Fibroblast of skin of left biceps (primary cell): ENCODE data around the gene TCTA.

Source experiments
- DNase-seq, 2 experiments: peaks; one replicate each; pipeline ENCODE4 v3.0.0-alpha.2; 2013; ENCODE audit warnings: low read depth in 2 of 2

Gene TCTA

GRCh38 chr3:49410846-49411534 is 1.2 kb upstream of the TCTA start:
- no peak for DNase-seq

DNA sequence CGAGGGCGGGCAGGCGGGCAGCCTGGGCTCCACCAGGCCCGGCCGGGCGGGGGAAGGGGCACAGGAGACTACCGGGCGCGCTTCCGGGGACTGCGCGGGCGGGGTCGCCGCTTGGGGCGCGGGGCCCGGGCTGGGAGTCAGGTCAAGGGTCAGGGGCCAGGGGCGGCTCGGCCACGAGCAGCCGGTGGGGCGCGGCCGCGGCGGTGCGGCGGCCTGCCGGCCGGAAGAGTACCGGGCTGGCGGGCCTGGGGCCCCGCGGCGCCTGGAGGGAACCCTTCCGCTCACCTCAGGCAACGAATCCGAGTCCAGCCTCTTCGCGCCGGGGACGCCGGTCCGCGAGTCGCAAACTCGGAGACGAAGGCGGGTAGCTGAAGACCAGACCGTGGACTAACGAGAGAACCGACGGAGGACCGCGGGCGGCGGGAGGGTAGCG is 672 bp upstream of the TCTA start:
- no peak for DNase-seq

- no peak for DNase-seq
Observed at GRCh38 chr3:49412632-49413337, 562 bp downstream of the TCTA start.

GRCh38 chr3:49413338-49413734 is 1.1 kb downstream of the TCTA start:
- no peak for DNase-seq

GRCh38 chr3:49414753-49415152 is 2.5 kb downstream of the TCTA start:
- no peak for DNase-seq

DNA sequence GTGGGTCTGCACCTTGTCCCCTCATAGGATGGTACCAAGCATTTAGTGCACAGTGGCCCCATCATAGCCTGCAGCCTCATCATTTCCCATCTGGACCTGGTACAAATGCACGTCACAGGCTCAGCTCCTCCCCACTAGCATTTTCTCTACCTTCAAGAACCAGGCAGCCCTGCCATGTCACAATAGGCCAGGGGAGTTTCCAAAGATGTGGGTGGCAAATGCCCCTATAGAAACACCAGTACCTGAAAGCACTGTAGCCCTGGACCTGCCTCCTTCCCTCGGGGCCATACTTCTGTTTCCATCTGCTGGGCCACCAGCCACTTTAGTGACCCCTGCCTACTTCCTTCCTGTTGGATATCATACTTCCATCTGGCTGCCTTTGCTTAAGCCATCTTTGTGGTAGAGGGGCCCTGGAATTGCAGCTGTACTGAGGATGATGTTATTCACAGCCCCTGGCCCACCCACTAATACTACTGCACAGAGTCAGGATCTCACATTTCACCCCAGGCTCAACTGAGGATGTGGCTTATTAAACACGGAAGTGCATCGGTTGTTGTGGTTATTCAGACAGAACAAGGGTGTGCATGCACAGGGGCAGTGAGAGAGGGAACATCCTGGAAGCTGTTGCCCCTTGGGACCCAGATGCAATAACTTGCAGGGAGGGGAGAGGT is 3.8 kb downstream of the TCTA start:
- no peak for DNase-seq

DNA sequence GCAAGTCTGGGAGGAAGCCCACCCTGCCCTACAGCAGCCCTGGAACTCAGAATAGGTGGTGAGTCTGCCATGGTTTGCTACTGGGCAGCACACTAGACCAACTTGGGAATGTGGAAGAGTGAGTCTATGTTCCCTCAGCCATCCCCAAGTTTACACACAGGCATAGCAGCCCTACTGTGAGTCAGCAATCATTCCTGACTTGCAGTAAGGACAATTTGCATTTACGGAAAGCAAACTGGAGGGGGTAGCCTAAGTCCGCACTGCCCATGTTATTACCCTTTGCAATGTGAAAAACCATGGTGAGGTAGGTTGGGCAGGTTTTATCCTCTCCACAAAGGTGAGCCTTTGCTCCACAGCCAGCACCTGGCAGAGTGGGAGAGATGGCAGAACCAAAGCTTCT is 4.6 kb downstream of the TCTA start:
- DNase-seq, result no peak

- DNase-seq, result no peak
Observed at GRCh38 chr3:49417516-49418120, 5.4 kb downstream of the TCTA start.

DNA sequence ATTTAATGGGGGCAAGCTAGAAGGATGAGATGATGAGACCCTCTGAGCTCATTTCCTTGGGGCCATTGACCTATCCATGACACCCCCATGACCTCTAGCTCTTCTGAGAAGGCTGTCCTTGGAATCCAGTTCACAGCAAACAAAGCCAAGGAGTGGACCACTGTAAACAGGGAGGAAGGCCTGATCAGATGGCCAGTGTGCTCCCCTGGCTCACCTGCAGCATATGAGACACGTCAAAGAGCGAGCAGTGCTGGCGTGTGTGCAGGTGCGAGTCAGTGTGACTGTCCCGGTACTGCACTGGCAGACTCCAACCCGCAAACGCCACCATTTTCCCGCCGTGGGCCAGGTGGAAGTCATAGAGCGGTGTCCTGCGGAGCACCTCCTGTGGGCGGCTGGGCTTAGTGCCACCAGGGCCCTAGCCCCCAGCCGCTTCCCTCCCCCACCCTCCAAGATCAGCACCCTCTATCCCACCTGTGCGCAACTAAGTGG is 9.7 kb downstream of the TCTA start:
- no peak for DNase-seq

DNA sequence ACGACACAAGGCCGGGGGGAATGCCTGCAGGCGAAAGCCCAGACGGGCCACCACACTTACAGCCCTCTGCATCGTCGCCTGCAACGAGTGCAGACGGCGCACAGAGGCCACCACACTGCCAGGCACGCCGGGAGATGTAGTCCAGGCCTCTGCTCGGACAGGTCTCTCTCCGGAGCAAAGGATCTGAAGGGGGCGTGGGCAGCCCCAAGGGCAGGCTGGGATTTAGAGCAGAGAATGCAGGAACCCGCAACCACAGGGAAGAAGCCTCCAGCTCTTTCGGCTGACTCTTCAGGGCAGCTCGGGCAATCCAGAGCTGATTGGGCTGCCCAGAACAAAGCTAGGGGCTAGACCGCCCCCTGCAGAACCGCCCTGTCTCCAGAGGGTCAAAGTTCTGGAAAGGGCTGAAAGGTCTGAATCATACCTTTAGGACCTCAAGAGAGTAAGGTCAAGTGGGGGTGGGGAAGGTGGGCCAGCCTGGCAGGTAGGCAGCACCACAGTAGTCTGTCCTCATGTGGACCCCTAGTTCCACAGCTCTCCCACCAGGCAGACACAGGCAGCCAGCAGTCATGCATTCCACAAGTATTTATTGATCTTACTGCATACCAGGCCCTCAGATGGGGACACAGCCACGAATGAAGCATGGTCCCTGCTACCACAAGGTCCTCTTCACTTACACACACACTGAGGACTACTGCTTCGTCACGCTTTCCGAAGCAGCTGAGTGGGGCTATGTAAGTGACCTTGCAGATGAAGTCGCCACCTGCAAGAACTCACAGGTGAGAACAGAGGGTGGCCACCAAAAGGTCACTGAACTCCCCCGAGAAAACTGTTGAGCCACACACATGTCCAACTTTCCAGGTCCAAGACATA is 10.4 kb downstream of the TCTA start, which contains the start of gene AMT:
AMT (minus strand) TSS at position 95 of the 870 bp plus-strand sequence; CDS start at position 72, 23 bp downstream.
- DNase-seq, result no peak

DNA sequence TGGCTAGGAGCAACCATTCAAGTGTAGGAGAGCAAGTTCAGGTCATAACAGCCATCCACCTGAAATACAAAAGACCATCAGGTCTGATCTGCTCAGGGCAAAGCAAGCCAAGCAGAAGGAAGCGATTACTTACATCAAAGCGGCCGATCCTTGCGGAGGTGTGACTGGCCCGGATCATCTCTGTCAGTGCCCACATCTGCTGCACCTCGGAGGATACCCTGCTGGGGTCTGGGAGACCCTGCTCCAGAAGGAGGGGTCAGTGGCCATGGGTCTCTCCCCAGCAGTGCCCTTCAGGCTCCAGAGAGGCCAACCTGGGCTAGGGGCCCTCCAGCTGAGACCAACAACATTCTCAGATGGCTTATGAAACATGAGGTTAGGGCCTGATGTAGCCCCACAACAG is 12.6 kb downstream of the TCTA start:
- DNase-seq, result no peak

- DNase-seq, result no peak
Observed at GRCh38 chr3:49427586-49427985, 15.4 kb downstream of the TCTA start.

DNA sequence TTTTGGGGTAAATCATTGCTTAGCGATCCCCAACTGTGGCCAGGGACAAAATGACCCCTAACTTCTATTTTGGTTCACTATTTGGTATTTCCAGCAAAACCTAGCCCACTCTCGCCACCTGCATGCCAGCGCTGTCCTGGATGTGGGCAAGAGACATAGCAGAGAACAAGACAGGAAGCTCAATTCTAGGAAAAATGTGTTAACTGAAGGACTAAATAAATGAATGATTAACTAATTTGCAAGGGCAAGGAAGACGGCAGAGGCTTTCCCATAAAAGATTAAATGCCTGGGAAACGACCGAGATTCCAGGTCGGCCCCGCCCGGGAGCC is 16.5 kb downstream of the TCTA start:
- DNase-seq, result no peak

DNA sequence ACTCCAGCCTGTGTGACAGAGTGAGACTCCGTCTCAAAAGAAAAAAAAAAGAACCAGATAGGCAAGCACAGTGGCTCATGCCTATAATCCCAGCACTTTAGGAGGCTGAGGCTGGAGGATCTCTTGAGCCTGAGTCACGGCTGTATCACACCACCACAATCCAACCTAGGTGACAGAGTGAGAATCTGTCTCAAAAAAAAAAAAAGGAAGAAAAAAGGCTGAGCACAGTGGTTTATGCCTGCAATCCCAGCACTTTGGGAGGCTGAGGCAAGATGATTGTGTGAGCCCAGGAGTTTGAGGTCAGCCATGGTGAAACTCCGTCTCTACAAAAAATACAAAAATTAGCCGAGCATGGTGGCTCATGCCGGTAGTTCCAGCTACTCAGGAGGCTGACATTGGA is 22.5 kb downstream of the TCTA start:
- no peak for DNase-seq

DNA sequence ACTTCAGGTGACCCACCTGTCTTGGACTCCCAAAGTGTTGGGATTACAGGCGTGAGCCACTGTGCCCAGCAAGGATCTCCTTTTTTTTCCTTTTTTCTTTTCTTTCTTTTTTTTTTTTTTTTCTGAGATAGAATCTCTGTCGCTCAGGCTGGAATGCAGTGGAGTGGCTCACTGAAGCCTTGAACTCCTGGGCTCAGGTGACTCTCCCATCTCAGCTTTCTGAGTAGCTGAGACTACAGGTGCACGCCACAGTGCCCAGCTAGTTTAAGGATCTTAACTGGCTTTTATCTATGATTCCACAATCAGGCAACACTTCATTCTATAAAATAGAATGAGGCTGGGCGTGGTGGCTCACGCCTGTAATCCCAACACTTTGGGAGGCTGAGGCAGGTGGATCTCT is 33.2 kb downstream of the TCTA start:
- no peak for DNase-seq

DNA sequence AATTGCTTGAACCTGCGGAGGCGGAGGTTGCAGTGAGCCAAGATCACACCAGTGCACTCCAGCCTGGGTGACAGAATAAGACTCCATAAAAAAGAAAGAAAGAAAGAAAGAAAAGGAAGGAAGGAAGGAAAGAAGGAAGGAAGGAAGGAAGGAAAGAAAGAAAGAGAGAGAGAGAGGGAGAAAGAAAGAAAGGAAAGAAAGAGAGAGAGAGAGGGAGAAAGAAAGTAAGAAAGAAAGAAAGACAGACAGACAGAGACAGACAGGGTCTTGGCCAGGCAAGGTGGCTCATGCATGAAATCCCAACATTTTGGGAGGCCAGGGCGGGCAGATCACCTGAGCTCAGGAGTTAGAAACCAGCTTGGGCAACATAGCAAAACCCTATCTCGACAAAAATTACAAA is 41.4 kb downstream of the TCTA start:
- no peak for DNase-seq

- no peak for DNase-seq
Observed at GRCh38 chr3:49454458-49454857, 42.2 kb downstream of the TCTA start.

DNA sequence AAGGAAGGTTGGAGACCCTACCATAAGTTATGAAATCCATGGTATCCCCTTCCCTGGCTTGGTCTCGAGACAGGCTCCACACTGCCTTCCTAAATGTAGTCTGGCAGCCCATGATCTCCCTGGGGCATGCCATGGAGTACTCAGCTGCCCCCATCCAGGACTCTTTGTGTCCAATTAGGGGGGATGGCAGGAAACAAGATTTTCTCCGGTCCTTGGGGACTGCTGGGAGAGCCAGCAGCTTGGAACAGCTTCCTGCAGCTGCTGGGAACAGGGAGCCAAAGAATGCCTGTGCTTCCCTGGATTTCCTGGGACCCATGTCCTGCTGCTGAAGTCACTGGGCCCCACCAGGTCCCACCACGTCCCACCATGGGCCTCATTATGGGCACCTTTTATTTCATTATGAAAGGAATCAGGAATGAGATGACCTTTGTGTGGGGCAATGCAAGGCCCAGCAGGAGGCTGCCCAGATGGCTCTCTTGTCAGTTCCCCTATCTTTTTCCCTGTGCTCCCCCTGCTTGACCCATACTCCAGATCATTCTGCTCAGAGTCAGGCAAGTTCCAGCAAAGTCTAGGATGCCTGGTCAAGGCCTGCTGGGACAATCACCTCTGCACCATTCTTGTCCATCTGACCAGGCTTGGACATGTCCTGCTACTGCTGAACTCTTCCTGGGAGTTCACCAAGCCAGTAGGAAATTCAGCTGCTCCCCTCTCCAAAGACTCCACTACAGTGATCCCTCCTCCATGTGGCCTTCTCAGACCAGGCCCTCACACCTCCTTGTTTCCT is 42.9 kb downstream of the TCTA start:
- no peak for DNase-seq

DNA sequence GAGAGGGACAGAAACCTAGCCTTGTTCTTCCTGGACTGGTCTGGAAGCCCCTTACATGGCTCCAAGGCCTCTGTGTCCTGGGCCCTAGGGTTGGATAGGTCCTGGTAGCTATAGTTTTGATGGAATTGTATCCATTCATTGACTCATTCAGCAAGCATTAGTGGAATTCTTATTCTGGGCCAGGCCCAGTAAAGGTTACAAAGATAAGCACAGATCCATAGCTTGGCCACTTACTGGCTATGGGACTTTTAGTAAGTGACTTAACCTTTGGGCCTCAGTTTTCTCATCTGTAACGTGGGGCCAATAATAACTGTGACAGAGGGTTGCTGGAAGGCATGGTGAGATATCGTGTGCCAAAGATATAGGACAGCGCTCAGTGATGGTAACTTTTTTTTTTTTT is 44.2 kb downstream of the TCTA start:
- DNase-seq, result no peak

- DNase-seq, result no peak
Observed at GRCh38 chr3:49460188-49460890, 48.1 kb downstream of the TCTA start.
